ENCODE measurements around the gene DAAM1. TPM values are rescaled to one million over a fixed set of nuclear protein-coding genes. Genes with fewer than 3 reads are reported as not detected.

The DAAM1 gene
- total RNA-seq, 4 donors from 2014 or later: 13.5 to 72.7 (median 46.2) TPM

DNA sequence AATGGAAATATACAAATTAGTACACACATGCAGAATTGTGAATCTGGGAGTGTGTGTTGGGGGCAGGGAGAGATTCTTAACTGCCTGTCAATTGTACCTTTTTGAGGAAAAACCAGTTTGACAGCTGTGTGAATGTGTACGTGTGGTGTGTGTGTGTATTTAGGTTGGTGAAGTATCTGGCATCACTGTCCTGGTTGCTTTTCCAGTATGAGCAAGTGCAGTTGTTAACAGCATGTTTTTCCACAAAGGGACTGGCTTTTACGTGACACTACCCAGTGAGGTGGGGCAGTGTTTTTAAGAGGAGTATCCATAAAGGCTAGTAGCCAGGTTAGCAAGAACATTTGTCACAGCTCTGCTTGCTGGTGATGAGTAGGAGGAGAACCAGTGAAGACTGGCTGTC, 56.1 kb downstream of the DAAM1 start:
- Histone ChIP-seq H3K27ac (no peak overlapping the region), H3K9me3 (no peaks in the 10 kb centered on the region), H3K4me1 (no peaks in the 10 kb centered on the region), H3K27me3 (no peaks in the 10 kb centered on the region), H3K36me3 (no peaks in the 10 kb centered on the region), H3K4me3 (no peak overlapping the region)
- DNase-seq: no peak
- intact Hi-C loops (cut with DNase I; ENCODE audit: low total_unique reads): no loop called here
- TF ChIP-seq, protein P1, sequence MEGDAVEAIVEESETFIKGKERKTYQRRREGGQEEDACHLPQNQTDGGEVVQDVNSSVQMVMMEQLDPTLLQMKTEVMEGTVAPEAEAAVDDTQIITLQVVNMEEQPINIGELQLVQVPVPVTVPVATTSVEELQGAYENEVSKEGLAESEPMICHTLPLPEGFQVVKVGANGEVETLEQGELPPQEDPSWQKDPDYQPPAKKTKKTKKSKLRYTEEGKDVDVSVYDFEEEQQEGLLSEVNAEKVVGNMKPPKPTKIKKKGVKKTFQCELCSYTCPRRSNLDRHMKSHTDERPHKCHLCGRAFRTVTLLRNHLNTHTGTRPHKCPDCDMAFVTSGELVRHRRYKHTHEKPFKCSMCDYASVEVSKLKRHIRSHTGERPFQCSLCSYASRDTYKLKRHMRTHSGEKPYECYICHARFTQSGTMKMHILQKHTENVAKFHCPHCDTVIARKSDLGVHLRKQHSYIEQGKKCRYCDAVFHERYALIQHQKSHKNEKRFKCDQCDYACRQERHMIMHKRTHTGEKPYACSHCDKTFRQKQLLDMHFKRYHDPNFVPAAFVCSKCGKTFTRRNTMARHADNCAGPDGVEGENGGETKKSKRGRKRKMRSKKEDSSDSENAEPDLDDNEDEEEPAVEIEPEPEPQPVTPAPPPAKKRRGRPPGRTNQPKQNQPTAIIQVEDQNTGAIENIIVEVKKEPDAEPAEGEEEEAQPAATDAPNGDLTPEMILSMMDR (IDR thresholded peaks at IDR 0.05): no peak
- no peak for TF ChIP-seq POLR2A (IDR thresholded peaks at IDR 0.05)

- H3K27me3 ChIP-seq: no peaks in the 10 kb centered on the region
- no peaks in the 10 kb centered on the region for H3K36me3 ChIP-seq
- DNase-seq: no peak
- TF ChIP-seq, protein P1 (IDR thresholded peaks at IDR 0.05): no peak
- no peak for TF ChIP-seq POLR2A (IDR thresholded peaks at IDR 0.05)
- no peaks in the 10 kb centered on the region for H3K9me3 ChIP-seq
- H3K4me1 ChIP-seq: no peaks in the 10 kb centered on the region
- H3K27ac ChIP-seq: no peak overlapping the region
- no peak overlapping the region for H3K4me3 ChIP-seq
- intact Hi-C loops (cut with DNase I; ENCODE audit: low total_unique reads): no loop called here
These were observed 57.4 kb downstream of the DAAM1 start for GRCh38 chr14:59245809-59246295.

DNA sequence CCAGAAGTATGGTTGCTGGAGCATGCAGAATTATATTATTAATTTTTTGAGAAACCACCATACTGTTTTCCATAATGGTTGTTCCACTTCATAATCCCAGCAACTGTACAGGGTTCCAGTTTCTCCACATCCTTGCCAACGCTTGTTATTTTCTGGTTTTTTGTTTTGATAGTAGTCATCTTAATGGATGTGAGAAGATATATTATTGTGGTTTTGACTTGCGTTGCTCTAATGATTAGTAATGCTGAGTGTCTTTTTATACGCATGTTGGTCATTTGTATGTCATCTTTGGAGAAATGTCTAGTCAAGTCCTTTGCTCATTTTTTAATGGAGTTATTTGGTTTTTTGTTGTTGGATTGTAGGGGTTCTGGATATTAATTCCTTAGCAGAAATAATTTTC, 58.1 kb downstream of the DAAM1 start:
- no peak overlapping the region for H3K27ac ChIP-seq
- no peaks in the 10 kb centered on the region for H3K27me3 ChIP-seq
- no peaks in the 10 kb centered on the region for H3K9me3 ChIP-seq
- no peaks in the 10 kb centered on the region for H3K4me1 ChIP-seq
- intact Hi-C loops (cut with DNase I; ENCODE audit: low total_unique reads): no loop called here
- no peaks in the 10 kb centered on the region for H3K36me3 ChIP-seq
- no peak overlapping the region for H3K4me3 ChIP-seq
- DNase-seq: no peak
- TF ChIP-seq, protein P1 (IDR thresholded peaks at IDR 0.05): no peak
- TF ChIP-seq POLR2A (IDR thresholded peaks at IDR 0.05): no peak

- Histone ChIP-seq H3K4me3 (no peak overlapping the region), H3K27ac (peak overlapping the region in 1 of 2 donors; percentile 5), H3K4me1 (peaks cover 0 to 5% of the 10 kb centered on the region in 2 donors)
These were observed 59.5 kb downstream of the DAAM1 start for GRCh38 chr14:59247801-59248584.

GRCh38 chr14:59249029-59249428, 60.6 kb downstream of the DAAM1 start:
- H3K27me3 ChIP-seq: no peaks in the 10 kb centered on the region
- no peak overlapping the region for H3K4me3 ChIP-seq
- H3K27ac ChIP-seq: peak overlapping the region in 1 of 2 donors; percentile 5
- H3K36me3 ChIP-seq: no peaks in the 10 kb centered on the region
- no peak for DNase-seq
- intact Hi-C loops (cut with DNase I; ENCODE audit: low total_unique reads): no loop called here
- peaks cover 0 to 15% of the 10 kb centered on the region in 2 donors for H3K4me1 ChIP-seq
- H3K9me3 ChIP-seq: no peaks in the 10 kb centered on the region
- TF ChIP-seq POLR2A (IDR thresholded peaks at IDR 0.05): no peak
- TF ChIP-seq, protein P1 (IDR thresholded peaks at IDR 0.05): no peak

More at GRCh38 chr14:59247801-59248584, 59.5 kb downstream of the DAAM1 start:
- no peak for TF ChIP-seq POLR2A (IDR thresholded peaks at IDR 0.05)
- TF ChIP-seq, protein P1 (IDR thresholded peaks at IDR 0.05): no peak
- intact Hi-C loops (cut with DNase I; ENCODE audit: low total_unique reads): no loop called here
- no peaks in the 10 kb centered on the region for H3K9me3 ChIP-seq
- no peak for DNase-seq
- H3K27me3 ChIP-seq: no peaks in the 10 kb centered on the region
- H3K36me3 ChIP-seq: no peaks in the 10 kb centered on the region

Measured in uterus (tissue), 4 donors.